Measurements from ENCODE around the gene FANCD2OS.
"Not testable (repeated sequence)": the region's sequence is repeated elsewhere in the genome, so short reads cannot be mapped to it uniquely, and the experiment has no call there.

The FANCD2OS gene

DNA sequence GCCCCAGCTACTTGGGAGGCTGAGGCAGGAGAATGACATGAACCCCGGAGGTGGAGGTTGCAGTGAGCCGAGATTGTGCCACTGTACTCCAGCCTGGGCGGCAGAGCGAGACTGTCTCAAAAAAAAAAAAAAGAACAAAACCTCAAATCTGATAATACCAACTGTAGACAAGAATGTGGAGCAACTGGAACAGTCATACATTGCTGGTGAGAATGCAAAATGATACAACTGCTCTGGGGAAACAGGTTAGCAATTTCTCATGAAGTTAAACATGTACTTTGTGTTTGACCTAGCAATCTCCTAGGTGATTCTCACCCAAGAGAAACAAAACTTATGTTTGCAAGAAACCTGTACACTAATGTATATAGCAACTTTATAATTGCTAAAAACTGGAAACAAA, 29.1 kb upstream of the FANCD2OS start:
- H3K4me2 ChIP-seq (ENCODE audit: low read depth, low read length, poor library complexity, severe bottlenecking), result no peak overlapping the region
- no peaks in the 10 kb centered on the region for H3K27me3 ChIP-seq (ENCODE audit: low read length)
- no peak for TF ChIP-seq EZH2phosphoT487 (conservative IDR thresholded peaks at IDR 0.05; ENCODE audit: low read length)
- TF ChIP-seq, protein P1, sequence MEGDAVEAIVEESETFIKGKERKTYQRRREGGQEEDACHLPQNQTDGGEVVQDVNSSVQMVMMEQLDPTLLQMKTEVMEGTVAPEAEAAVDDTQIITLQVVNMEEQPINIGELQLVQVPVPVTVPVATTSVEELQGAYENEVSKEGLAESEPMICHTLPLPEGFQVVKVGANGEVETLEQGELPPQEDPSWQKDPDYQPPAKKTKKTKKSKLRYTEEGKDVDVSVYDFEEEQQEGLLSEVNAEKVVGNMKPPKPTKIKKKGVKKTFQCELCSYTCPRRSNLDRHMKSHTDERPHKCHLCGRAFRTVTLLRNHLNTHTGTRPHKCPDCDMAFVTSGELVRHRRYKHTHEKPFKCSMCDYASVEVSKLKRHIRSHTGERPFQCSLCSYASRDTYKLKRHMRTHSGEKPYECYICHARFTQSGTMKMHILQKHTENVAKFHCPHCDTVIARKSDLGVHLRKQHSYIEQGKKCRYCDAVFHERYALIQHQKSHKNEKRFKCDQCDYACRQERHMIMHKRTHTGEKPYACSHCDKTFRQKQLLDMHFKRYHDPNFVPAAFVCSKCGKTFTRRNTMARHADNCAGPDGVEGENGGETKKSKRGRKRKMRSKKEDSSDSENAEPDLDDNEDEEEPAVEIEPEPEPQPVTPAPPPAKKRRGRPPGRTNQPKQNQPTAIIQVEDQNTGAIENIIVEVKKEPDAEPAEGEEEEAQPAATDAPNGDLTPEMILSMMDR (IDR thresholded peaks at IDR 0.05; ENCODE audit: insufficient read depth, low read length, poor library complexity, severe bottlenecking), result no peak
- no peaks in the 10 kb centered on the region for H3K36me3 ChIP-seq (ENCODE audit: low read length)
- no peaks in the 10 kb centered on the region for H4K20me1 ChIP-seq (ENCODE audit: low read depth, low read length)
- no peak overlapping the region for H2AFZ ChIP-seq (ENCODE audit: low read depth, low read length, severe bottlenecking)
- no peak overlapping the region for H3K9ac ChIP-seq (ENCODE audit: low read length)
- no peaks in the 10 kb centered on the region for H3K9me3 ChIP-seq (ENCODE audit: insufficient read depth, low read length)
- H3K9me2 ChIP-seq (replicated peaks; ENCODE audit: insufficient read depth, low read length), result no peaks in the 10 kb centered on the region
- H3F3A ChIP-seq (ENCODE audit: insufficient read depth), result no peaks in the 10 kb centered on the region
- peaks cover 3% of the 10 kb centered on the region; the same call in 1 of the 2 replicates for H3K79me2 ChIP-seq (ENCODE audit: insufficient read depth, low read length)
- H3K4me3 ChIP-seq (ENCODE audit: insufficient read depth, low read length, poor library complexity, severe bottlenecking), result no peak overlapping the region
- H3K27ac ChIP-seq (ENCODE audit: low read depth, low read length), result no peak overlapping the region

DNA sequence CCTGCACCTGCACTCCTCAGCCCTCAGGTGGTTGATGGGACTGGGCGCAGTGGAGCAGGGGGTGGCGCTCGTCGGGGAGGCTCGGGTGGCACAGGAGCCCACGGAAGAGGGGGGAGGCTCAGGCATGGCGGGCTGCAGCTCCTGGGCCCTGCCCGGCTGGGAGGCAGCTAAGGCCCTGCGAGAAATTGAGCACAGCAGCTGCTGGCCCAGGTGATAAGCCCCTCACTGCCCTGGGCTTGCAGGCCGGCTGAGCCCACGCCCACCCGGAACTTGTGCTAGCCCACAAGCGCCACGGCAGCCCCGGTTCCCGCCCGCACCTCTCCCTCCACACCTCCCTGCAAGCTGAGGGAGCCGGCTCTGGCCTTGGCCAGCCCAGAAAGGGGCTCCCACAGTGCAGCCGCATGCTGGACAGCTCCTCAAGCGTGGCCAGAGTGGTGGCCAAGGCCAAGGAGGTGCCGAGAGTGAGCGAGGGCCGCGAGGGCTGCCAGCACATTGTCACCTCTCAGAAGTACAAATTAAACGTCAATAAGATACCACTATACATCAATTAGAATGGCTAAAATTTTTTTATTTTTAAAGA, 28.5 kb upstream of the FANCD2OS start:
- Histone ChIP-seq H4K20me1 (ENCODE audit: low read depth, low read length) (no peaks in the 10 kb centered on the region), H3K9ac (ENCODE audit: low read length) (no peak overlapping the region), H3K9me2 (replicated peaks; ENCODE audit: insufficient read depth, low read length) (no peaks in the 10 kb centered on the region), H2AFZ (ENCODE audit: low read depth, low read length, severe bottlenecking) (no peak overlapping the region), H3K27ac (ENCODE audit: low read depth, low read length) (no peak overlapping the region), H3K79me2 (ENCODE audit: insufficient read depth, low read length) (no peaks in the 10 kb centered on the region), H3K4me2 (ENCODE audit: low read depth, low read length, poor library complexity, severe bottlenecking) (no peak overlapping the region), H3K27me3 (ENCODE audit: low read length) (no peaks in the 10 kb centered on the region), H3K4me3 (ENCODE audit: insufficient read depth, low read length, poor library complexity, severe bottlenecking) (no peak overlapping the region), H3K36me3 (ENCODE audit: low read length) (no peaks in the 10 kb centered on the region), H3F3A (ENCODE audit: insufficient read depth) (no peaks in the 10 kb centered on the region), H3K9me3 (ENCODE audit: insufficient read depth, low read length) (no peaks in the 10 kb centered on the region)
- TF ChIP-seq EZH2phosphoT487 (conservative IDR thresholded peaks at IDR 0.05; ENCODE audit: low read length), result no peak

DNA sequence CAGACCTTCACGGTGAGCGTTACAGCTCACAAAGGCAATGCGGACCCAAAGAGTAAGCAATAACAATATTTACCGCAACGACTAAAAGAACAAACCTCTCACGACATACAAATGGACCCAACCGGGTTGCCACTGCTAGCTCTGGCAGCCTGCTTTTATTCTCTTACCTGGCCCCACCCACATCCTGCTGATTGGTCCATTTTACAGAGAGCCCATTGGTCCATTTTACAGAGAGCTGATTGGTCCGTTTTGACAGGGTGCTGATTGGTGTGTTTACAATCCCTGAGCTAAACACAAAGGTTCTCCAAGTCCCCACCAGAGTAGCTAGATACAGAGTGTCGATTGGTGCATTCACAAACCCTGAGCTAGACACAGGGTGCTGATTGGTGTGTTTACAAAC, 27.8 kb upstream of the FANCD2OS start:
- not testable (repeated sequence) for H3K9me2 ChIP-seq (replicated peaks; ENCODE audit: insufficient read depth, low read length); H3K79me2 ChIP-seq (ENCODE audit: insufficient read depth, low read length); H3K4me2 ChIP-seq (ENCODE audit: low read depth, low read length, poor library complexity, severe bottlenecking); H3K9me3 ChIP-seq (ENCODE audit: insufficient read depth, low read length); H4K20me1 ChIP-seq (ENCODE audit: low read depth, low read length); H3F3A ChIP-seq (ENCODE audit: insufficient read depth); H3K9ac ChIP-seq (ENCODE audit: low read length); H3K27me3 ChIP-seq (ENCODE audit: low read length); H3K4me3 ChIP-seq (ENCODE audit: insufficient read depth, low read length, poor library complexity, severe bottlenecking); H3K27ac ChIP-seq (ENCODE audit: low read depth, low read length); H3K36me3 ChIP-seq (ENCODE audit: low read length); H2AFZ ChIP-seq (ENCODE audit: low read depth, low read length, severe bottlenecking)

DNA sequence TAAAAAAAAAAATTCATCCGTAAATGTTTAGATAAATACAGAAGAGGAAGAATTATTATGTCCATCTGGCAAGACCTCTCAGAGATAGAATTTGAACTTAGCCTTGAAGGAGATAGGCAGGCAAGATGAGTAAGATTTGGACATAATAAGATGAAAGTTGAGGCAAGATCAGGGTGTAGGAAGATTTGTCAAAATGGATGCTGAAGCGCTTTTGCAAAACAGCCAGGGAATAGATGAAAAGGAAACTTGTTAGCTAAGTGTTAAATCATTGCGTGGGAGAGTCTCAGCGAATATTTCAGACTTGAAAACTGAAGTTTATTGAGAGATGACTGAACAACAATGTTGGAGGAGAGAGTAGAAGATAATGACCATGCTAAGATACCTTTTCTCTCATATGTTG, 14.7 kb upstream of the FANCD2OS start:
- H2AFZ ChIP-seq (ENCODE audit: low read depth, low read length, severe bottlenecking), result no peak overlapping the region
- H3K9me2 ChIP-seq (replicated peaks; ENCODE audit: insufficient read depth, low read length), result no peaks in the 10 kb centered on the region
- H4K20me1 ChIP-seq (ENCODE audit: low read depth, low read length), result no peaks in the 10 kb centered on the region
- TF ChIP-seq EZH2phosphoT487 (conservative IDR thresholded peaks at IDR 0.05; ENCODE audit: low read length), result no peak
- TF ChIP-seq, protein P1 (IDR thresholded peaks at IDR 0.05; ENCODE audit: insufficient read depth, low read length, poor library complexity, severe bottlenecking), result no peak
- peaks cover 62% of the 10 kb centered on the region for H3K79me2 ChIP-seq (ENCODE audit: insufficient read depth, low read length)
- no peaks in the 10 kb centered on the region for H3K9me3 ChIP-seq (ENCODE audit: insufficient read depth, low read length)
- H3K36me3 ChIP-seq (ENCODE audit: low read length), result peaks cover 3% of the 10 kb centered on the region; the same call in 1 of the 2 replicates
- no peaks in the 10 kb centered on the region for H3F3A ChIP-seq (ENCODE audit: insufficient read depth)
- no peak overlapping the region for H3K27ac ChIP-seq (ENCODE audit: low read depth, low read length)
- H3K27me3 ChIP-seq (ENCODE audit: low read length), result no peaks in the 10 kb centered on the region
- no peak overlapping the region for H3K4me2 ChIP-seq (ENCODE audit: low read depth, low read length, poor library complexity, severe bottlenecking)
- no peak overlapping the region for H3K4me3 ChIP-seq (ENCODE audit: insufficient read depth, low read length, poor library complexity, severe bottlenecking)
- no peak overlapping the region for H3K9ac ChIP-seq (ENCODE audit: low read length)
